ENCODE measurements around the gene GGT1.
"Not testable (repeated sequence)": the region's sequence is repeated elsewhere in the genome, so short reads cannot be mapped to it uniquely, and the experiment has no call there.

GGT1 gene

DNA sequence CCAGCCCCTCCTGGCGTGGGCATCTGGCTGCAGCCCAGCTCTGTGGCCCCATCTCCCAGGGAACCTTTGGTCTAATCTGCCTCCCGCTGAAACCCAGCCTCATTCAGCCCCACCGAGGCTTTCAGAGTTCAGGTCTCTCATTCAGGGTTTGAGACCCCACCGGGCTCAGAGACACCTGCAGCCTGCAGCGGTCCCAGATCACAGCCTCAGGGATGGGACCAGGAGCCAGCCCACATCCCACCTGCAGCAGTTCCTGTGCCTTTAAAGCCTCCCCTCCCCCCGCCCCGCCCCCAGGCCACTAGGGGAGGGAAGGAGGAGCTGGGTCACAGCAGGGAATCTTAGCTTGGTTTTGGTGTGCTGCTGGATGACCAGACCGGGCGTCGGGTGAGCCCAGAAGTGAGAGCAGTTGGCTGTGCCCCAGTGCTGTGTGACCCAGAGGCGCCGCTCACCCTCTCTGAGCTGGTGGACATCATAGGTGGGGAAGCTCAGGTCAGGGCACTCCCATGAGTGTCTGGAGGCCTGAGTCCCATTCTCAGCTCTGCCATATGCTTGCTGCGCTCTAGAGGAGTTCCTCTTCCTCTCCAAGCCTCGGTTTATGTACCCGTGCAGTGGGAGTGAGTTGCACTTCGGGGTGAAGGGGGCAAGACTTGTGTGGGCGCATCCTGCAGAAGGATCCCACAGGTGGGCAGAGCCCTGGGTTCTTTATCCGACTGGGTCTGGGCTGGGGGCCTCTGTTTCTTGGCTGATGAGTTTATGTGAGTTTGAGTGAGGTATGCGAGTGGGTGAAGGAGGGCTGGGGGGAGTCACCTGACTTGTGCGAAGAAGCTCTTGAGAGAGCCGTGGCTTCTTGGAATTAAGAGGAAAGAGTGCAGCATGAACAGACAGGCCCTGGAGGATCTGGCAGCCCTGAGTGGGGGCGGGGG, at the start of gene GGT1:
TSS of gene GGT1 (plus strand) at position 347 of the 923 bp plus-strand sequence. CDS start 7,889 bp downstream, outside the sequence.
- DNase-seq (ENCODE audit: low read depth); H3K4me3 ChIP-seq (replicated peaks; ENCODE audit: low read depth, low read length): not testable (repeated sequence)

DNA sequence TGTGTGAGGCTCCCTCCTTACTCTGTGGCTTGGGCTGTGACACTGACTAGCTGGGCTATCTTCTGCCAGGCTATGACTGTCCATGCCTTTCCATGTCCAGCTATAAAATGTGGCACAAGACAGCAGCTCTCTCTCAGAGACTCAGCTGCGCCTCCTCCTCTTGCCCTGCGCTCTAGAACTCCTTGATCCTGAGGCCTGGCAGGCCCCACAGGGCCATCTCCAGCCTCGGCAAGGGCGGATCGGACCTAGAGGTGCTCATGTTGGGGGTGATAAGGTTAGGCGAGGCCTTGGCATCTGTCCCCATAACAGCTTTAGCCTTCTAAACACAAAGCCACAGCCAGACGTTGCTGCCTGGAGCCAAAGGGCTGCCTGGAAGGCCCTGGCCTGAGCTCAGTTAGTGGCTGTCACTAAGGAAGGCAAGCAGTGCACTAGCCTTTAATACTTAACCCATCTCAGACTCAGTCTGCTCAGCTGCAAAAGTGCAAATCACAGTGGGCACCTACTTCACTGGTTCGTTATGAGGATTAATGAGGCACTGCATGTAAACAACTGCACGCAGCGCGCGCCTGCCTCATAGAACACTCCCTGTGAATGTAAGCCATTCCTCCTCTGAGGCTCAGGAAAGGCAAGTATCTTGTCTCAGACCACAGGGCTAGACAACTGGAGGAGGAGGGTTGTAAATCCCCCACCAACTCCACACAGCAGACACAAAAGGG, 49.2 kb upstream of the GGT1 start:
- DNase-seq (ENCODE audit: low read depth) = no peak
- no peak for TF ChIP-seq CTCF (IDR thresholded peaks at IDR 0.05; ENCODE audit: low read length, missing control alignments)
- H3K4me3 ChIP-seq (replicated peaks; ENCODE audit: low read depth, low read length) = peak overlapping the region; percentile 90

DNA sequence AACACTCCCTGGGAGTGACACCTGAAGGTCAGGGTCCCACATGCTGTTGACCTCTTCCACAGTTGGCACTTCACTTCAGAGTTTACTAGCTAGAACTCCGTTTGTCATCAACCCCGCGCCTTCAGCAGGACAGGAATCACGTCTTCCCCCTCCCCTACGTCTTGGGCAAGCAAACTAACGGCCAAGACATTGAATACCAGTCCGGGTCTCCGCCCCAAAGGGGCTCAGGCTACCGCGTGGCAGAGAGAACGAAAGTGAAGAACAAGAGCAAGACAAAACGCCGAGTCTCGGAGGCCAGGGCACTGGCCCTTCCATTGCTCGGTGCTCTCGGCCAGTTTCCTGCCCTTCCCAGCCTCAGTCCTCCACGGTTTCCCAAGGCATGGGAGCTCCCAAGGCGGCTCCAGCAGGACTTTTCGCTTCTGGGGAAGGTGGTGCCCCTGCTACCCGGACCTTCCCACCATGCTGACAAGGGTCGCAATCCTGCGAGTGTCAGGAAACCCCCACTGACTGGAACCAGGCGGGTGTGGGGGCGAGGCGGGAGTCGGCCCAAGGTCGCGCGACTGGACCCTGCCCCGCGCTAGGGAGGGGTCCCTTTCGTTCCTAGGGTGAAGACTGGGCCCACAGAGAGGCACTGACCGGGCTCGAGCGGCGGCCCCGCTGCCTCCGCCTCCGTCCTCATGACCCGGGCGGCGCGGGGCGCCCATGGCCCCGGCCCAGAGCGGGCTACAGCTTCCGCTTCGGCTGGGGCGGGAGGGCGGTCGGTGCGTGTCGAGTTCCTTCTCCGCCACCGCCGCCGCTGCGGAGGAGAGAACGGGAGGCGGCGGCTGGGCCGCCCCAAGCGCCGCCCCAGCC, 48.5 kb upstream of the GGT1 start, which contains the start of gene GUCD1:
TSS of gene GUCD1 (minus strand) at position 826 of the 852 bp plus-strand sequence. CDS start at position 679, 147 bp downstream.
- DNase-seq (ENCODE audit: low read depth) = peak; percentile 37
- no peak for TF ChIP-seq CTCF (IDR thresholded peaks at IDR 0.05; ENCODE audit: low read length, missing control alignments)
- H3K4me3 ChIP-seq (replicated peaks; ENCODE audit: low read depth, low read length) = peak within 1 kb of the TSS; percentile 100

DNA sequence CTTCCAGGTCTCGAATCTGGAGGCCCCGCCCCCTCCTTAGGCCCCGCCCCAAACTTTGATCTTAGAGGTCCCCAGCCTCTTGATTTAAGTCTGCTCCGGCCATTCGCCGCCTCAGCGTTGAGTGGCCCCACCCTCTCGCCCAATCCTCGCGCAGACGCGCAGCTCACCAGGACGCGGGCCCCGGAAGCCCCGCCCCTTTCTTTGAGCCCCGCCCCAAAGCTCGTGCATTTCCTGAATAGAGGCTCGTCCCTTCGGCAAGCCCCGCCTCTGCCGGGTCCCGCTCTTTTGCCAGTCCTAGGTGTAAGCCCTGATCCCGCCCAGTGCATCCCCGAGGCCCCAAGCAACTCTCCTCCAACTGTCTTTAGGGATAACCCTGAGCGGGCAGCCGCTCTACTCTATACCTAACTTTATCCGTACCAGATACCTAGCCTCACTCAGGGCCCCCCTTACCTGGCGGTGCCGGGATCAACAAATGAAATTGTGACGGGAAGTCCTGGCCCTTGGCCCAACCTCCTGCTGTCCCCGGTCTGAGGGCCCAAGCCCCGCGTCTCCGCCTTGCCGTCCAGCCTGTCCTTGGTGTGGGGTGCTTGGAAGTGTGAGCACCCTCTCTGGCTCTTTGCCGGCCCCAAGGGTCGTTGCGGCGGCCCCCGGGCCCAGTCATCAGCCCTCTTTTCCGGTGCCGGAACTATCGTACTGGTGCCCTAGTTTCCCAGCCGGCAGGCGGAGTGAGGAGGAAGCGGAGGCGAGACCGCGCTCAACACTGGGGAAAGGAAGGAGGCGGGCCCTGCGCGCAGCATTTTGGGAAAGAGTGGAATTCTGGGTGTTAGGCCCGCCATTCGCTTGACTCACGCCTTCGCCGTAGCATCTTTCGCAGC, 47.6 kb upstream of the GGT1 start, which contains the start of gene SNRPD3:
TSS of gene SNRPD3 (plus strand) at position 835 of the 875 bp plus-strand sequence. CDS start 1,676 bp downstream, outside the sequence.
- DNase-seq (ENCODE audit: low read depth) = peak; percentile 99
- TF ChIP-seq CTCF (IDR thresholded peaks at IDR 0.05; ENCODE audit: low read length, missing control alignments) = no peak
- peak within 1 kb of the TSS; percentile 100 for H3K4me3 ChIP-seq (replicated peaks; ENCODE audit: low read depth, low read length)

- no peak for DNase-seq (ENCODE audit: low read depth)
- no peak overlapping the region for H3K4me3 ChIP-seq (replicated peaks; ENCODE audit: low read depth, low read length)
- TF ChIP-seq CTCF (IDR thresholded peaks at IDR 0.05; ENCODE audit: low read length, missing control alignments) = no peak
These were observed 43.5 kb upstream of the GGT1 start for GRCh38 chr22:24559471-24559870.

- H3K4me3 ChIP-seq (replicated peaks; ENCODE audit: low read depth, low read length) = no peak overlapping the region
- DNase-seq (ENCODE audit: low read depth) = no peak
- TF ChIP-seq CTCF (IDR thresholded peaks at IDR 0.05; ENCODE audit: low read length, missing control alignments) = no peak
These were observed 39.7 kb upstream of the GGT1 start for GRCh38 chr22:24563246-24563645.
